Stomach smooth muscle (tissue), 2 donors: ENCODE results near the gene ASTN2.

Experiments
- H3K27ac ChIP-seq: one replicate; pipeline ENCODE4 v1.7.0; 2013; ENCODE audit warnings: mild to moderate bottlenecking, low read length, inconsistent platforms
- H3K27me3 ChIP-seq, 2 donors: one replicate each; pipeline ENCODE4 v1.7.0; 2013; ENCODE audit warnings: low read length in 2 of 2; ENCODE audit not compliant: insufficient read depth in 2 of 2, control insufficient read depth in 1 of 2
- H3K36me3 ChIP-seq, 2 donors: one replicate each; pipeline ENCODE4 v1.7.0; 2013; ENCODE audit warnings: low read length in 2 of 2; ENCODE audit not compliant: control insufficient read depth in 2 of 2, insufficient read depth in 2 of 2
- H3K4me1 ChIP-seq: one replicate; pipeline ENCODE4 v1.7.0; 2013; ENCODE audit warnings: low read length; ENCODE audit not compliant: control insufficient read depth, insufficient read depth
- H3K4me3 ChIP-seq, 2 donors: one replicate each; pipeline ENCODE4 v1.7.0; 2013; ENCODE audit warnings: low read length in 2 of 2
- H3K9ac ChIP-seq, 2 donors: one replicate each; pipeline ENCODE4 v1.7.0; 2013; ENCODE audit warnings: low read length in 2 of 2, mild to moderate bottlenecking in 1 of 2
- H3K9me3 ChIP-seq, 2 donors: one replicate each; pipeline ENCODE4 v1.7.0; 2013; ENCODE audit warnings: low read length in 2 of 2; ENCODE audit not compliant: control insufficient read depth in 2 of 2
- donor health status: healthy.
- donor health status: Pancreatic carcinoma.

The ASTN2 gene

GRCh38 chr9:116605904-116606341 is 808.9 kb downstream of the ASTN2 start:
- Histone ChIP-seq H3K9me3 (no peaks in the 10 kb centered on the region), H3K36me3 (no peaks in the 10 kb centered on the region), H3K4me3 (no peak overlapping the region), H3K27me3 (no peaks in the 10 kb centered on the region), H3K9ac (no peak overlapping the region), H3K27ac (peak overlapping the region; percentile 8), H3K4me1 (no peaks in the 10 kb centered on the region)

DNA sequence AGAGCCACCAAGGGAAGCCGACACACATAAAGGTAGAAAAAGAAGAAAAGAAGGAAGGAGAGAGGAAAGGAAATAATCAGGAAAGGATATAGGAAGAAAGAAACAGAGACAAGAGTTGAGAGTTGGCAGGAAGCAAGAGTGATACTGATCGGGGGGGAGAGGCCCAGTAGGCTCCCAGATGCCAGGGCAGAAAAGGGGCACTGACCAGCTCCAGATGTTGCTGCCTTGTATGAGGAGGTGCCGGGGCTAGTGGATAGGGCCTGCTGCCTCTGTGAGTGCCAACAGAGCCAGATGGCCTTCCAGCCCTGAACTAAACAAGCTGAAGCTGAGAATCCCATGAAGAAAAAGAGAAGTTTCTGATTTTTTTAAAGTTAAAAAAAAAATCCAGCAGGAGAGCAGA is 809.8 kb downstream of the ASTN2 start:
- Histone ChIP-seq H3K4me3 (no peak overlapping the region), H3K9me3 (no peaks in the 10 kb centered on the region), H3K27me3 (no peaks in the 10 kb centered on the region), H3K27ac (no peak overlapping the region), H3K36me3 (no peaks in the 10 kb centered on the region), H3K9ac (no peak overlapping the region), H3K4me1 (no peaks in the 10 kb centered on the region)

GRCh38 chr9:116604251-116604650 is 810.6 kb downstream of the ASTN2 start:
- Histone ChIP-seq H3K36me3 (no peaks in the 10 kb centered on the region), H3K4me3 (no peak overlapping the region), H3K4me1 (no peaks in the 10 kb centered on the region), H3K9ac (no peak overlapping the region), H3K9me3 (no peaks in the 10 kb centered on the region), H3K27ac (no peak overlapping the region), H3K27me3 (no peaks in the 10 kb centered on the region)

- Histone ChIP-seq H3K4me3 (no peak overlapping the region), H3K4me1 (no peaks in the 10 kb centered on the region), H3K36me3 (no peaks in the 10 kb centered on the region), H3K27ac (no peak overlapping the region), H3K27me3 (no peaks in the 10 kb centered on the region), H3K9ac (no peak overlapping the region), H3K9me3 (no peaks in the 10 kb centered on the region)
Measured at GRCh38 chr9:116599342-116599884, 815.4 kb downstream of the ASTN2 start.

DNA sequence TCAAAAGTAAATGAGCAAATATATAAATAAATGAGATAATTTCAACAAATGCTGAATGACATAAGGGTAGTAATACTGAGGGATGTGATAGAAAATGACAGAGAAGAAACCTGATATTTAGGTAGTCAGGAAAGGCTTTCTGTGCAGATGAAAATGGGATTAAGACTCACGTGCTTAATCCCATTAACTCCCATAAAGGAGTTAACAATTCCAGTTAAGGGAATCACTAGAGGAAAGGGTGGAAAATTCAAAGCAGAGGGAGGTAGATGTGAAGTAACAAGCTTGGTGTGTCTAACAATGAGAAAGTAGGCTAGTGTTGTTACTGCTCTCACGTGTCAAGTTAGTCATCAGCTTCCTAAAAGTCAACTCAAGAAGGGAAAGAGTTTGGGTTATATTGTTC is 818.2 kb downstream of the ASTN2 start:
- no peaks in the 10 kb centered on the region for H3K27me3 ChIP-seq
- no peaks in the 10 kb centered on the region for H3K4me1 ChIP-seq
- no peak overlapping the region for H3K27ac ChIP-seq
- no peaks in the 10 kb centered on the region for H3K9me3 ChIP-seq
- H3K36me3 ChIP-seq: no peaks in the 10 kb centered on the region
- no peak overlapping the region for H3K4me3 ChIP-seq
- no peak overlapping the region for H3K9ac ChIP-seq

DNA sequence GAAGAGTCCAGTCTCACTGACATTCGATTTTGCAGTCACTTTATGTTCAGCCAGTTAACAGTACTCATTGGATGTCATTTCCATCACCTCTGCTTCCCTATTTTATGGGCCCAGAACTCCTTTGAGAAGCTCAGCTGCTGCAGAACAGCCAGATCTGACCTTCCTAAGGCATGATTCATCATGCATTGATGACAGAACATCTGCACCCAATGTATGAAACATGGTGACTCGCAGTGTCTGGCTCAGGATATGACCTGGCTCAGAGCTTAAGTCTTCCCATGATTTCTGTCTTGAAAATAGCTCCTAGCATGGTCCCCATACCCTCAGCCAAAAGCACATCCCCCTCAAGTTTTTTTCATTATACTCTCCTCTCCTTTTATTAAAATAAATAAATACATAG is 820.3 kb downstream of the ASTN2 start:
- Histone ChIP-seq H3K27ac (no peak overlapping the region), H3K4me3 (no peak overlapping the region), H3K36me3 (no peaks in the 10 kb centered on the region), H3K4me1 (no peaks in the 10 kb centered on the region), H3K9me3 (no peaks in the 10 kb centered on the region), H3K9ac (no peak overlapping the region), H3K27me3 (no peaks in the 10 kb centered on the region)

DNA sequence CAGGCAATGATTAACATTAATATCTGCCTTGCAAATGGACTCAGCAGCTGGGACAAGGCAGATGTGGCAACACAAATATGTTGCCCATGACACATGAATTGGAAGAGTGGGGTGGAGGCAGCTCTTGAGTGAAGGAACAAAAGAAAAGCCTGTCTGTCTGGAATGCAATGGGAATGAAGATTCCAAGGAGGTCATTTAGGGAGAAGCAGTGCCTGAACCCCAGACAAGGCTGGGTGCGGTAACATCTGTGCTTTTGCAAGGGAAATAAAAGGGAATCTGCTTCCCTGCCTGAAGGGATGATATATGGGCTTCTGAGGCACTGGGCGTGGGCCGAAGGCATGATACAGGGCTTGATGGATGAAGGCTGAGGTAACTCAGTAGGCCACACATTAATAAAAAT is 821.9 kb downstream of the ASTN2 start:
- H3K4me3 ChIP-seq: no peak overlapping the region
- peaks cover 0 to 3% of the 10 kb centered on the region in 2 donors for H3K9me3 ChIP-seq
- H3K27me3 ChIP-seq: no peaks in the 10 kb centered on the region
- H3K36me3 ChIP-seq: no peaks in the 10 kb centered on the region
- no peaks in the 10 kb centered on the region for H3K4me1 ChIP-seq
- H3K9ac ChIP-seq: no peak overlapping the region
- H3K27ac ChIP-seq: no peak overlapping the region

GRCh38 chr9:116589392-116590354 is 825.2 kb downstream of the ASTN2 start:
- no peaks in the 10 kb centered on the region for H3K36me3 ChIP-seq
- peaks cover 0 to 3% of the 10 kb centered on the region in 2 donors for H3K9me3 ChIP-seq
- no peaks in the 10 kb centered on the region for H3K4me1 ChIP-seq
- no peak overlapping the region for H3K9ac ChIP-seq
- no peak overlapping the region for H3K27ac ChIP-seq
- no peak overlapping the region for H3K4me3 ChIP-seq
- H3K27me3 ChIP-seq: no peaks in the 10 kb centered on the region

- no peak overlapping the region for H3K4me3 ChIP-seq
- H3K9ac ChIP-seq: no peak overlapping the region
- no peaks in the 10 kb centered on the region for H3K27me3 ChIP-seq
- H3K27ac ChIP-seq: no peak overlapping the region
- H3K9me3 ChIP-seq: peaks cover 0 to 3% of the 10 kb centered on the region in 2 donors
- no peaks in the 10 kb centered on the region for H3K4me1 ChIP-seq
- no peaks in the 10 kb centered on the region for H3K36me3 ChIP-seq
Measured at GRCh38 chr9:116587919-116588318, 826.9 kb downstream of the ASTN2 start.

DNA sequence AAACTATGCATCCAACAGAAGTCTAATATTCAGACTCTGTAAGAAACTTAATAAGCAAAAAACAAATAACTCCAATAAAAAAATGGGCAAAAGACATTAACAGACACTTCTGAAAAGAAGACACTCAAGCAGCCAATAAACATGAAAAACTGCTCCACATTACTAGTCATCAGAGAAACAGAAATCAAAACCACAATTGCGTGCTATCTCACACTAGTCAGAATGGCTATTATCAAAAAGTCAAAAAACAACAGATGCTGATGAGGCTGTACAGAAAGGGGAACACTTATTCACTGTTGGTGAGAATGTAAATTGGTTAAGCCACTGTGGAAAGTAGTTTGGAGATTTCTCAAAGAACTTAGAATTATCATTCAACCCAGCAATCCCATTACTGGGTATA is 829.0 kb downstream of the ASTN2 start:
- H3K4me1 ChIP-seq: no peaks in the 10 kb centered on the region
- no peak overlapping the region for H3K4me3 ChIP-seq
- no peak overlapping the region for H3K9ac ChIP-seq
- no peak overlapping the region for H3K27ac ChIP-seq
- no peaks in the 10 kb centered on the region for H3K36me3 ChIP-seq
- no peaks in the 10 kb centered on the region for H3K27me3 ChIP-seq
- H3K9me3 ChIP-seq: peaks cover 0 to 3% of the 10 kb centered on the region in 2 donors

DNA sequence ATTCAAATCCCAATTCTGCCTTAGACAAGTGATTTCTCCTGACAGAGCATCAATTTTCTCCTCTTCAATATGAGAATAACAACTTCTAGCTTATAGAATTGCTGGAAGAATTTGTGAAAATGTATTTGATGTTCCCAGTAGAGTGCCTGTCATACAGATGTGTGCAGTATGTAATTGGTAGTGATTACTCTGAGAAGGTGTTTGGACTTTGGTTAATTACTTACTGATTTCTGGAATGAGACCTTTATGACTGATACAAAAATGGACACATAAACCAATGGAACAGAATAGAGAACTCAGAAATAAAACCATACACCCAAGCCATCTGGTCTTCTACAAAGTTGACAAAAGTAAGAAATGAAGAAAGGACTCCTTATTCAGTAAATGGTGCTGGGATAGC is 829.7 kb downstream of the ASTN2 start:
- peaks cover 0 to 3% of the 10 kb centered on the region in 2 donors for H3K9me3 ChIP-seq
- H3K27ac ChIP-seq: no peak overlapping the region
- H3K9ac ChIP-seq: no peak overlapping the region
- H3K27me3 ChIP-seq: no peaks in the 10 kb centered on the region
- no peak overlapping the region for H3K4me3 ChIP-seq
- H3K36me3 ChIP-seq: no peaks in the 10 kb centered on the region
- no peaks in the 10 kb centered on the region for H3K4me1 ChIP-seq
